ENCODE data around the gene PRMT5. TPM values are rescaled to one million over a fixed set of nuclear protein-coding genes. Genes with fewer than 3 reads are reported as not detected.
"Not testable (repeated sequence)": the region's sequence is repeated elsewhere in the genome, so short reads cannot be mapped to it uniquely, and the experiment has no call there.

PRMT5 gene
- total RNA-seq, 1 donor from 2014 or later, result 37.3 TPM

DNA sequence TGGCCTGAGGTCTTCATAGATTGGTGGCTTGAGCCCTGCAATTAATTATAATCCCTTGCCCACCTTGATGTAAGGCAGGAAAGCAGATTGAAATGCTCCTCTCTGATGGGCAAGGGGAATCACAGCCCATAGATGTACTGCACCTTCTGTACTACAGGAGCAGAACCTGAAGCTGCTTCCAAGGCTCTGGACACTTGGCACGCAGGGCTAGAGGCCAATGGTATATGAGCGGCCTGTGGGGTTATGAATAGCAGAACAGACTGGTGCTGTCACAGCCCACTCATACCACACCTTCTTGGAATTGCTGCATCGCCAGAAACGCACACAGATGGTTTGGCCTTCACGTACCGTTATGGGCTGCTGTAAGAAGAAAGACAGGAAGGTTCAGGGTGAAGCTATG is 8.5 kb downstream of the PRMT5 start:
- ATAC-seq (no peak), DNase-seq (no peak)
- H3K4me3 ChIP-seq, result no peak overlapping the region
- H3K36me3 ChIP-seq, result peaks cover 52% of the 10 kb centered on the region
- H3K27me3 ChIP-seq (ENCODE audit: low read depth), result no peaks in the 10 kb centered on the region
- no peak for TF ChIP-seq CTCF (IDR thresholded peaks at IDR 0.05)
- intact Hi-C loops (cut with DNase I), result no loop called here
- H3K4me1 ChIP-seq, result peaks cover 33% of the 10 kb centered on the region
- H3K9me3 ChIP-seq, result no peaks in the 10 kb centered on the region
- no peak overlapping the region for H3K27ac ChIP-seq

- Histone ChIP-seq H3K4me1 (peaks cover 45% of the 10 kb centered on the region), H3K36me3 (peaks cover 41% of the 10 kb centered on the region), H3K27me3 (ENCODE audit: low read depth) (no peaks in the 10 kb centered on the region), H3K9me3 (no peaks in the 10 kb centered on the region), H3K4me3 (peak overlapping the region; percentile 84), H3K27ac (peak overlapping the region; percentile 100)
- ATAC-seq (peak; percentile 5 to 25), DNase-seq (no peak)
- intact Hi-C loops (cut with DNase I), result no loop called here
- TF ChIP-seq CTCF (IDR thresholded peaks at IDR 0.05), result no peak
Measured at GRCh38 chr14:22919601-22919921, 9.6 kb downstream of the PRMT5 start.

DNA sequence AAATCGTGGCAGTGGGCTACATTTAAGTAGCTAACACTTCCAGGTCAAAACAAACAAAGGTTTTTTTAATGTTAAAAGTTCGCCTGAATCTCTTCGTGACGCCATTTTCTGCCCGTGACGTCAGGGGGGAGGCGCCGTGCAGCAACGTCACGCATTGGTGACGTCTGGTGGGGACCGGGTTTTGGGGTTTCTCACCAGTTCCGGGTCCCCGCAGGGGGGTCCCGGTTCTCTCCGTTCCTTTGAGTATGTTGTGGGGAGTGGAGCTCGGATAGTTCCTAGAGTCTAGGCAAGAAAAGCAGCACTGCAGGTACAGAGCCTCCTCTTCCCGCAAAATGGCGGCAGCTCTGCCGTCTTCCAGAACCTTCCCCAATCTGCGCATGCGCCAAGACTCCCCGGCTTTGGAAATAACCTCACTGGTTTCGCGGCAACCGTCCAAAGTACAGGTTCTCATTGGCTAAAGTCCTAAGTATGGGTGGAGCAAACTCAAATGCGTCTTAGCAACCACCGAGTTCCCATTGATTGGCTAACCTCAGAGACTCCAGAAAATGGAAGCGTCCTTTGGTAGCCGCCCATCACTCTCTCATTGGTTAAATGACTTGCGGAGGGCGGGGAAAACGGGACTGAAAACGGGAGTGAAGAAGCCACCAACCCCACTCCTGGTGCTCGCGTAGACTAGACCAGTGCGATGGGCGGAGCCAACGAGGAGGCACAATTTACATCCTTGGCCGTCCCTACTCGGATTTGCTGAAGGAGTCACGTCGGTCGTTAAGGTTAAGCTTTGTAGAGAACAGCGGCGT is 10.2 kb downstream of the PRMT5 start, which contains the start of gene RBM23:
Gene RBM23 (minus strand): TSS at position 346 of the 797 bp plus-strand sequence.
- Histone ChIP-seq H3K27me3 (ENCODE audit: low read depth) (no peaks in the 10 kb centered on the region), H3K36me3 (peaks cover 35% of the 10 kb centered on the region), H3K4me3 (peak within 1 kb of the TSS; percentile 84), H3K4me1 (peaks cover 48% of the 10 kb centered on the region), H3K27ac (peak within 1 kb of the TSS; percentile 100), H3K9me3 (no peaks in the 10 kb centered on the region)
- peak; percentile 100 for DNase-seq
- TF ChIP-seq CTCF (IDR thresholded peaks at IDR 0.05), result no peak
- intact Hi-C loops (cut with DNase I), result no loop called here
- ATAC-seq, result peak; percentile 95 to 96

GRCh38 chr14:22915886-22916521 is 13.2 kb downstream of the PRMT5 start:
- intact Hi-C loops (cut with DNase I), result no loop called here
- no peak overlapping the region for H3K4me3 ChIP-seq
- no peaks in the 10 kb centered on the region for H3K9me3 ChIP-seq
- peaks cover 52% of the 10 kb centered on the region for H3K4me1 ChIP-seq
- TF ChIP-seq CTCF (IDR thresholded peaks at IDR 0.05), result no peak
- no peak for ATAC-seq
- DNase-seq, result peak; percentile 52
- H3K27me3 ChIP-seq (ENCODE audit: low read depth), result no peaks in the 10 kb centered on the region
- H3K36me3 ChIP-seq, result peaks cover 16% of the 10 kb centered on the region
- H3K27ac ChIP-seq, result peak overlapping the region; percentile 32

- H3K9me3 ChIP-seq; H3K27ac ChIP-seq; DNase-seq; intact Hi-C loops (cut with DNase I); ATAC-seq; H3K27me3 ChIP-seq (ENCODE audit: low read depth); H3K4me3 ChIP-seq: not testable (repeated sequence)
- Histone ChIP-seq H3K4me1 (peaks cover 48% of the 10 kb centered on the region), H3K36me3 (peaks cover 18% of the 10 kb centered on the region)
Measured at GRCh38 chr14:22914836-22915235, 14.3 kb downstream of the PRMT5 start.

GRCh38 chr14:22910916-22911315 is 18.3 kb downstream of the PRMT5 start:
- ATAC-seq, result no peak
- Histone ChIP-seq H3K9me3 (no peaks in the 10 kb centered on the region), H3K4me1 (peaks cover 27% of the 10 kb centered on the region), H3K4me3 (no peak overlapping the region), H3K36me3 (peaks cover 57% of the 10 kb centered on the region), H3K27me3 (ENCODE audit: low read depth) (no peaks in the 10 kb centered on the region), H3K27ac (no peak overlapping the region)
- no peak for DNase-seq
- no peak for TF ChIP-seq CTCF (IDR thresholded peaks at IDR 0.05)
- intact Hi-C loops (cut with DNase I), result no loop called here

All from lower lobe of right lung (tissue), 2 donors.